Subcutaneous abdominal adipose tissue (tissue), 5 donors: ENCODE data around the gene AP3S2.
"Not testable (repeated sequence)": the region's sequence is repeated elsewhere in the genome, so short reads cannot be mapped to it uniquely, and the experiment has no call there.

Source experiments
- H3K27ac ChIP-seq: one replicate; pipeline ENCODE4 v1.7.0; 2013; ENCODE audit warnings: low read depth, mild to moderate bottlenecking, inconsistent platforms, low read length, moderate library complexity
- H3K27me3 ChIP-seq, 5 donors: one replicate each; pipeline ENCODE4 v1.7.0; 2013; ENCODE audit warnings: low read length in 5 of 5, inconsistent platforms in 1 of 5; ENCODE audit not compliant: control insufficient read depth in 5 of 5, insufficient read depth in 4 of 5
- H3K36me3 ChIP-seq, 5 donors: one replicate each; pipeline ENCODE4 v1.7.0; 2013; ENCODE audit warnings: low read length in 5 of 5; ENCODE audit not compliant: control insufficient read depth in 5 of 5, insufficient read depth in 5 of 5
- H3K4me1 ChIP-seq, 5 donors: one replicate each; pipeline ENCODE4 v1.7.0; 2013; ENCODE audit warnings: low read length in 5 of 5, mild to moderate bottlenecking in 3 of 5, moderate library complexity in 1 of 5; ENCODE audit not compliant: control insufficient read depth in 5 of 5, insufficient read depth in 5 of 5
- H3K4me3 ChIP-seq, 5 donors: one replicate each; pipeline ENCODE4 v1.7.0; 2013; ENCODE audit warnings: low read length in 5 of 5, low read depth in 1 of 5
- H3K9ac ChIP-seq, 5 donors: one replicate each; pipeline ENCODE4 v1.7.0; 2013; ENCODE audit warnings: low read length in 5 of 5, mild to moderate bottlenecking in 4 of 5, moderate library complexity in 3 of 5
- H3K9me3 ChIP-seq, 5 donors: one replicate each; pipeline ENCODE4 v1.7.0; 2013; ENCODE audit warnings: low read length in 5 of 5; ENCODE audit not compliant: control insufficient read depth in 5 of 5
- donor health status: healthy.
- donor health status: healthy.
- donor health status: healthy.
- donor health status: healthy.
- donor health status: healthy.

AP3S2 gene

GRCh38 chr15:89797678-89798201 is 96.1 kb downstream of the AP3S2 start:
- H3K9me3 ChIP-seq: peaks cover 0 to 5% (median 0%) of the 10 kb centered on the region in 5 donors
- H3K9ac ChIP-seq: no peak overlapping the region
- H3K4me1 ChIP-seq: peaks cover 0 to 13% (median 6%) of the 10 kb centered on the region in 5 donors
- H3K36me3 ChIP-seq: peaks cover 0 to 48% (median 26%) of the 10 kb centered on the region in 5 donors
- H3K27ac ChIP-seq: no peak overlapping the region
- H3K4me3 ChIP-seq: no peak overlapping the region
- peaks cover 0 to 3% (median 0%) of the 10 kb centered on the region in 5 donors for H3K27me3 ChIP-seq

GRCh38 chr15:89795996-89796395 is 97.8 kb downstream of the AP3S2 start:
- H3K9ac ChIP-seq: no peak overlapping the region
- peaks cover 0 to 43% (median 25%) of the 10 kb centered on the region in 5 donors for H3K36me3 ChIP-seq
- H3K27ac ChIP-seq: no peak overlapping the region
- H3K4me1 ChIP-seq: peaks cover 0 to 9% (median 4%) of the 10 kb centered on the region in 5 donors
- peaks cover 0 to 5% (median 0%) of the 10 kb centered on the region in 5 donors for H3K9me3 ChIP-seq
- no peaks in the 10 kb centered on the region for H3K27me3 ChIP-seq
- no peak overlapping the region for H3K4me3 ChIP-seq

GRCh38 chr15:89794627-89795241 is 99.1 kb downstream of the AP3S2 start:
- Histone ChIP-seq H3K36me3 (peaks cover 0 to 47% (median 26%) of the 10 kb centered on the region in 5 donors), H3K9ac (no peak overlapping the region), H3K27ac (no peak overlapping the region), H3K9me3 (peaks cover 0 to 5% (median 0%) of the 10 kb centered on the region in 5 donors), H3K27me3 (no peaks in the 10 kb centered on the region), H3K4me3 (no peak overlapping the region), H3K4me1 (peaks cover 0 to 9% (median 4%) of the 10 kb centered on the region in 5 donors)

- H3K9me3 ChIP-seq: peaks cover 0 to 11% (median 6%) of the 10 kb centered on the region in 5 donors
- no peak overlapping the region for H3K27ac ChIP-seq
- H3K27me3 ChIP-seq: no peaks in the 10 kb centered on the region
- H3K4me1 ChIP-seq: peaks cover 0 to 9% (median 4%) of the 10 kb centered on the region in 5 donors
- H3K4me3 ChIP-seq: no peak overlapping the region
- no peak overlapping the region for H3K9ac ChIP-seq
- peaks cover 6 to 28% (median 17%) of the 10 kb centered on the region in 5 donors for H3K36me3 ChIP-seq
Measured at GRCh38 chr15:89792106-89792805, 101.5 kb downstream of the AP3S2 start.

GRCh38 chr15:89790661-89791060 is 103.1 kb downstream of the AP3S2 start:
- Histone ChIP-seq H3K4me1 (peaks cover 0 to 9% (median 4%) of the 10 kb centered on the region in 5 donors), H3K27me3 (no peaks in the 10 kb centered on the region), H3K4me3 (no peak overlapping the region), H3K9ac (no peak overlapping the region), H3K36me3 (peaks cover 6 to 23% (median 15%) of the 10 kb centered on the region in 5 donors), H3K9me3 (peaks cover 0 to 6% (median 6%) of the 10 kb centered on the region in 5 donors), H3K27ac (no peak overlapping the region)

GRCh38 chr15:89790206-89790605 is 103.6 kb downstream of the AP3S2 start:
- peaks cover 0 to 6% (median 6%) of the 10 kb centered on the region in 5 donors for H3K9me3 ChIP-seq
- H3K36me3 ChIP-seq: peaks cover 6 to 23% (median 15%) of the 10 kb centered on the region in 5 donors
- H3K4me1 ChIP-seq: peaks cover 0 to 7% (median 4%) of the 10 kb centered on the region in 5 donors
- no peak overlapping the region for H3K4me3 ChIP-seq
- H3K27me3 ChIP-seq: no peaks in the 10 kb centered on the region
- H3K27ac ChIP-seq: no peak overlapping the region
- H3K9ac ChIP-seq: no peak overlapping the region

- H3K27ac ChIP-seq, H3K27me3 ChIP-seq, H3K4me1 ChIP-seq, H3K9ac ChIP-seq, H3K9me3 ChIP-seq, H3K4me3 ChIP-seq: not testable (repeated sequence)
- peaks cover 6 to 23% (median 18%) of the 10 kb centered on the region in 5 donors for H3K36me3 ChIP-seq
Measured at GRCh38 chr15:89788585-89788984, 105.2 kb downstream of the AP3S2 start.

GRCh38 chr15:89787944-89788343 is 105.8 kb downstream of the AP3S2 start:
- H3K27ac ChIP-seq: no peak overlapping the region
- H3K36me3 ChIP-seq: peaks cover 6 to 22% (median 18%) of the 10 kb centered on the region in 5 donors

GRCh38 chr15:89785774-89786140 is 108.0 kb downstream of the AP3S2 start:
- H3K4me1 ChIP-seq: peaks cover 0 to 11% (median 0%) of the 10 kb centered on the region in 5 donors
- H3K36me3 ChIP-seq: peaks cover 5 to 9% (median 6%) of the 10 kb centered on the region in 5 donors
- H3K27ac ChIP-seq: no peak overlapping the region
- peaks cover 0 to 6% (median 6%) of the 10 kb centered on the region in 5 donors for H3K9me3 ChIP-seq
- H3K9ac ChIP-seq: no peak overlapping the region
- H3K4me3 ChIP-seq: no peak overlapping the region
- H3K27me3 ChIP-seq: peaks cover 0 to 2% (median 0%) of the 10 kb centered on the region in 5 donors

More at GRCh38 chr15:89787944-89788343, 105.8 kb downstream of the AP3S2 start:
- Histone ChIP-seq H3K4me1 (peaks cover 0 to 3% (median 0%) of the 10 kb centered on the region in 5 donors), H3K9ac (no peak overlapping the region), H3K27me3 (no peaks in the 10 kb centered on the region), H3K4me3 (no peak overlapping the region), H3K9me3 (peaks cover 0 to 6% (median 6%) of the 10 kb centered on the region in 5 donors)
